Suprapubic skin (tissue), 4 donors: ENCODE data around the gene JPT1. TPM values are rescaled to one million over a fixed set of nuclear protein-coding genes. Genes with fewer than 3 reads are reported as not detected.
A peak's percentile ranks its signal among the peaks of the same experiment; 100 is the strongest.

Experiments used
- DNase-seq, 2 donors: peaks; one replicate each; pipeline ENCODE4 v3.0.0-alpha.2; 2019; ENCODE audit warnings: low spot score in 2 of 2
- H3K27ac ChIP-seq: fragments of 200-600 bp; sonication (generic); one replicate; pipeline ENCODE4 v1.5.1; 2019
- H3K27me3 ChIP-seq: fragments of 200-600 bp; sonication (generic); one replicate; pipeline ENCODE4 v1.5.1; 2019
- H3K36me3 ChIP-seq: fragments of 200-600 bp; sonication (generic); one replicate; pipeline ENCODE4 v1.5.1; 2019
- H3K4me1 ChIP-seq: fragments of 200-600 bp; sonication (generic); one replicate; pipeline ENCODE4 v1.5.1; 2019
- H3K4me3 ChIP-seq: fragments of 200-600 bp; sonication (generic); one replicate; pipeline ENCODE4 v1.5.1; 2019; ENCODE audit warnings: mild to moderate bottlenecking
- H3K9me3 ChIP-seq: fragments of 200-600 bp; sonication (generic); one replicate; pipeline ENCODE4 v1.5.1; 2019
- EP300 ChIP-seq: sonication (generic); formaldehyde crosslinking; IDR thresholded peaks from one replicate; pipeline ENCODE4 v1.6.1; 2017; ENCODE audit warnings: antibody characterized with exemption
- POLR2A ChIP-seq, 2 donors: fragments of 450-650 bp; IDR thresholded peaks; one replicate each; pipeline ENCODE4 v1.6.1; 2017; ENCODE audit warnings: antibody characterized with exemption in 2 of 2, mild to moderate bottlenecking in 2 of 2, moderate library complexity in 2 of 2
- POLR2AphosphoS5 ChIP-seq, 3 donors: sonication (generic); formaldehyde crosslinking; IDR thresholded peaks; one replicate each; pipeline ENCODE4 v1.6.1; 2017; ENCODE audit warnings: antibody characterized with exemption in 3 of 3
- WGBS: methylation state at CpG from one replicate; pipeline ENCODE4 v1.1.5; 2018; 5-methylcytosine and 5-hydroxymethylcytosine counted together
- total RNA-seq, 4 donors: library from RNA; depleted of rRNA; stranded (reverse); fragments of >200 nt; gene quantifications; one replicate each; pipeline ENCODE4 v1.1.0, GENCODE V29; 2016
- TF ChIP-seq, protein P1 (sequence below), 2 donors: fragments of 200-600 bp in 1 of 2; fragments of 450-650 bp in 1 of 2; sonication (generic) in 1 of 2; IDR thresholded peaks; one replicate each; pipeline ENCODE4 v1.5.1; 2016 to 2019; ENCODE audit warnings: antibody characterized with exemption in 2 of 2, mild to moderate bottlenecking in 1 of 2, moderate library complexity in 1 of 2

The JPT1 gene
- total RNA-seq, 4 donors from 2014 or later, result 37.9 to 55.9 (median 50.4) TPM

DNA sequence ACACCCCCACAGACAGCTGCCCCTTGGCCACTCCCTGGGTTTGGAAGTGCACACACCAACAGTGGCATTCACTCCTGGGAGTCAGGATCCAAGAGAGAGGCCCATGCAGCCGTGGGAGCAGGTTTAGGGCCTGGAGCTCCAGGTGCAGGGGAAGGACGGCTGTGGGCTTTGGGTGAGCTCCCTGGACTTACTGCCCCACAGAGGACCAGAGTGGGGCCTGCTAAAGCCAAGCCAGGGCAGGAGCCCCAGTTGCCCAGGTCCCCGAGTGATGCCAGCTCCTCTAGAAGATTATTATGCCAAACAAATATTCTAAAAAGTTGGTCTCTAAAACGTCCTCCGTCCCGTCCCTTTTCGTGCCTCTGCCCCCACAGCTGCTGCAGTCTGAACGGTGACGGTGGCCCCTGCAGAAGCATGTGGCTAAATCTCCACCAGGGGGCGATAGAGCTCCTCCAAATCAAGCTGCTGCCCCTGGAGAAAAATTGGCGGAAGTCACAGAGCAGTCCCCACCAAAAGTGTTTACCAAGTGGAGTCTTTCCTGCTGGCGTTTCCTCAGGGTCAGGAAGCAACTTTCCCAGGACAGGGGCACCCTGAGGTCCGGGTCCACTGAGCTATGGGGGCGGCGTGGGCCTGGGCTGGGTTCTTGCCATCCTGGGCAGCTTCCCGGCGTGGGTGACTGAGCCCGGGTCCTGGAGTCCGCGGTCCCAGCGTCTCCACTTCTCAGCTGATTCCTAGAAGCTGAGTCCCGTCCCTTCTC lies 40.3 kb downstream of the JPT1 start:
- 5% methylated on average over 9 of the region's 22 CpGs for WGBS
- peak; percentile 96 for DNase-seq
- Histone ChIP-seq H3K4me3 (peak overlapping the region; percentile 47), H3K36me3 (no peaks in the 10 kb centered on the region), H3K27ac (peak overlapping the region; percentile 84), H3K4me1 (peaks cover 40% of the 10 kb centered on the region), H3K27me3 (no peaks in the 10 kb centered on the region), H3K9me3 (no peaks in the 10 kb centered on the region)
- TF ChIP-seq, protein P1, sequence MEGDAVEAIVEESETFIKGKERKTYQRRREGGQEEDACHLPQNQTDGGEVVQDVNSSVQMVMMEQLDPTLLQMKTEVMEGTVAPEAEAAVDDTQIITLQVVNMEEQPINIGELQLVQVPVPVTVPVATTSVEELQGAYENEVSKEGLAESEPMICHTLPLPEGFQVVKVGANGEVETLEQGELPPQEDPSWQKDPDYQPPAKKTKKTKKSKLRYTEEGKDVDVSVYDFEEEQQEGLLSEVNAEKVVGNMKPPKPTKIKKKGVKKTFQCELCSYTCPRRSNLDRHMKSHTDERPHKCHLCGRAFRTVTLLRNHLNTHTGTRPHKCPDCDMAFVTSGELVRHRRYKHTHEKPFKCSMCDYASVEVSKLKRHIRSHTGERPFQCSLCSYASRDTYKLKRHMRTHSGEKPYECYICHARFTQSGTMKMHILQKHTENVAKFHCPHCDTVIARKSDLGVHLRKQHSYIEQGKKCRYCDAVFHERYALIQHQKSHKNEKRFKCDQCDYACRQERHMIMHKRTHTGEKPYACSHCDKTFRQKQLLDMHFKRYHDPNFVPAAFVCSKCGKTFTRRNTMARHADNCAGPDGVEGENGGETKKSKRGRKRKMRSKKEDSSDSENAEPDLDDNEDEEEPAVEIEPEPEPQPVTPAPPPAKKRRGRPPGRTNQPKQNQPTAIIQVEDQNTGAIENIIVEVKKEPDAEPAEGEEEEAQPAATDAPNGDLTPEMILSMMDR (IDR thresholded peaks at IDR 0.05), result peak; percentile 92 to 97
- TF ChIP-seq POLR2AphosphoS5 (IDR thresholded peaks at IDR 0.05), result peak in 1 of 3 donors; percentile 22
- no peak for TF ChIP-seq POLR2A (IDR thresholded peaks at IDR 0.05)

DNA sequence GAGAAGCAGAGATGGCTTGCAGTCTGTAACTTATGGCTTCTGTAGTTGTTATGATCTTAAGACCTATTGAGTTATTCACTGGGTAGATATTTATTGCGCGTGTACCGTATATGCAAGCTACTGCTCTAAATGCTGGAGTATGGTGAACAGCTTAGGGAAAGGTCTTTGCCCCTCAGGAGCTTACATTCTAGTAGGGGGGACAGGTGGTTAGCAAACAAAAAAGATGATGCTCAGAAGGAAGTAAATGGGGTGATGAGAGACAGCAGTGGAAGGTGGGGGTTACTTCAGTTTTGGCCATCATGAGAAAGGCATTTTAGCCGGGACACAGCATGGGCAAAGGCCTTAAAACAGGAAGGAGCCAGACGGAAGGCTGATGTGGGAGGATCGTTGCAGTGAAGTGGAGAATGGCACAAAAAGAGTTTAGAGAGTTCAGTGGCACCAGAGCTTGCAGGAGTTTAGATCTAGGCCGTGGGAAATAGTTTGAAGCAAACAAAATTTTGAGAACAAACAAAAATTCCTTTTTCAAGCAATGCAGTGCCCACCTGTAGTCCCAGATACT lies 42.5 kb downstream of the JPT1 start:
- Histone ChIP-seq H3K27me3 (no peaks in the 10 kb centered on the region), H3K27ac (no peak overlapping the region), H3K36me3 (no peaks in the 10 kb centered on the region), H3K4me1 (peaks cover 43% of the 10 kb centered on the region), H3K9me3 (no peaks in the 10 kb centered on the region), H3K4me3 (no peak overlapping the region)
- no peak for TF ChIP-seq POLR2A (IDR thresholded peaks at IDR 0.05)
- TF ChIP-seq, protein P1 (IDR thresholded peaks at IDR 0.05), result no peak
- TF ChIP-seq POLR2AphosphoS5 (IDR thresholded peaks at IDR 0.05), result no peak
- TF ChIP-seq EP300, result no peak
- no peak for DNase-seq
- 82% methylated on average over 7 of the region's 7 CpGs for WGBS

DNA sequence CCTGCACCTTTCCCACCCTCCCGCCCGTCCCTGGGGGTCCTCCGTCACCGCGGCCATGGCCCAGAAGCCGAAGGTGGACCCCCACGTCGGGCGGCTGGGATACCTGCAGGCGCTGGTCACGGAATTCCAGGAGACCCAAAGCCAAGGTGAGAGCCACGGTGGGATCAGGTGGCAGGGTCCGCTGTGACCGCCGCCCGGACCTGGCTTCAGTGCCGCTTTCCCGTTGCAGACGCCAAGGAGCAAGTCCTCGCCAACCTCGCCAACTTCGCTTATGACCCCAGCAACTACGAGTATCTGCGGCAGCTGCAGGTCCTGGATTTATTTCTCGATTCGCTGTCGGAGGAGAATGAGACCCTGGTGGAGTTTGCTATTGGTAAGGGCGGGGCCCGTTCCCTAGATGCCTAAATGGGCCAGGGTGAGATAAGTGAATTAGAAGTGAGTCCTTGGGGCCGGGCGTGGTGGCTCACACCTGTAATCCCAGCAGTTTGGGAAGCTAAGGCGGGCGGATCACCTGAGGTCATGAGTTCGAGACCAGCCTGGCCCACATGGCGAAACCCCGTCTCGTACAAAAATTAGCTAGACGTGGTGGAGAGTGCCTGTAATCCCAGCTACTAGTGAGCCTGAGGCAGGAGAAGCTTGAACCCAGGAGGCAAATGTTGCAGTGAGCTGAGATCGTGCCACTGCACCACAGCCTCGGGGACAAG lies 43.9 kb downstream of the JPT1 start:
- Histone ChIP-seq H3K27me3 (no peaks in the 10 kb centered on the region), H3K4me3 (peak overlapping the region; percentile 87), H3K36me3 (no peaks in the 10 kb centered on the region), H3K27ac (peak overlapping the region; percentile 71), H3K9me3 (no peaks in the 10 kb centered on the region), H3K4me1 (peaks cover 34% of the 10 kb centered on the region)
- WGBS, result 20% methylated on average over 30 of the region's 40 CpGs
- DNase-seq, result no peak
- TF ChIP-seq EP300 (no peak), POLR2A (IDR thresholded peaks at IDR 0.05) (no peak), POLR2AphosphoS5 (IDR thresholded peaks at IDR 0.05) (no peak)
- TF ChIP-seq, protein P1 (IDR thresholded peaks at IDR 0.05), result no peak

DNA sequence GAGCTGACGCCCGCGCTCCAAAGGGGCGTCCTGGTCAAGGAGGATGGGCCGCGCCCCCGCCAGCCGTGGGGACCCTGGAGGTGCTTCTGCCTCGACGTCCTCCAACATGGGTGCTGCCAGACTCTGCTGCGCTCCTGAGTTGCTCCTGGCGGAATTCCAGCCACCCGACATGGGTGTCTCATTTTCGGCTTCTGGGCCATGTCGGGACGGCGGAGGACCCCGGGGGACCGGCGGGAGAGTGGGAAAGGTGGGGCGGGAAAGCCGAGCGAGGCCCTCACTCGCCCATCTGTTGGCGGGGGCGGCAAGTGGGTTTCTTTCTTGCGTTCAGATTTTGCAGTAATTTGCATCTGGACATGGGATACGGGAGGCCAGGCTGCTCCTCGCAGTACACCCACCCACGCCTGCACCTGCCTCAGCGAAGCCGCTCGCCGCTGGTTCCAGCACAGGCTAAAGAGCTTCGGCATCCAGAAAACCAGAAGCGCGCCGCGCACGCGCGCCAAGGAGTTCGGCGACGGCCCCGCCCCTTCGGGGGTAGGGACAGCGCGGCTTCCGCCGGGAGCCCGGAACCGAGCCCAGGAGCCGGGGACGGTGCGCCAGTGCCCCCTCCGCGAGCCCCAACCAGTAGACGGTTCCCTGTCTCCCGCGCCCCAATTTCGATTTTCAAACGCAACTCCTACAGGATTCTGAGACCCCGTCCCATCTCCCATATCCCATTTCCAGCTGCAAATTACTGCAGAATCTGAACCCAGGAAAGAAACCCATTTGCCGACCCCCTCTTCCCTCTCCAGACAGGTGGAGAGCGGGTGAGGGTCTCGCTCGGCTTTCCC lies 44.7 kb downstream of the JPT1 start, which contains the start of gene ARMC7:
Gene ARMC7, plus strand, starts transcription at position 563 of the 827 bp plus-strand sequence. CDS start 320 bp downstream, outside the sequence.
- Histone ChIP-seq H3K27ac (peak within 1 kb of the TSS; percentile 71), H3K4me1 (peaks cover 26% of the 10 kb centered on the region), H3K27me3 (no peaks in the 10 kb centered on the region), H3K4me3 (peak within 1 kb of the TSS; percentile 87), H3K9me3 (no peaks in the 10 kb centered on the region), H3K36me3 (peaks cover 4% of the 10 kb centered on the region)
- peak; percentile 92 for DNase-seq
- WGBS, result 0% methylated on average over 47 of the region's 68 CpGs
- no peak for TF ChIP-seq EP300
- TF ChIP-seq, protein P1 (IDR thresholded peaks at IDR 0.05), result no peak
- TF ChIP-seq POLR2AphosphoS5 (IDR thresholded peaks at IDR 0.05), result no peak
- TF ChIP-seq POLR2A (IDR thresholded peaks at IDR 0.05), result no peak
